ENCODE data around the gene RNF167.

The RNF167 gene

DNA sequence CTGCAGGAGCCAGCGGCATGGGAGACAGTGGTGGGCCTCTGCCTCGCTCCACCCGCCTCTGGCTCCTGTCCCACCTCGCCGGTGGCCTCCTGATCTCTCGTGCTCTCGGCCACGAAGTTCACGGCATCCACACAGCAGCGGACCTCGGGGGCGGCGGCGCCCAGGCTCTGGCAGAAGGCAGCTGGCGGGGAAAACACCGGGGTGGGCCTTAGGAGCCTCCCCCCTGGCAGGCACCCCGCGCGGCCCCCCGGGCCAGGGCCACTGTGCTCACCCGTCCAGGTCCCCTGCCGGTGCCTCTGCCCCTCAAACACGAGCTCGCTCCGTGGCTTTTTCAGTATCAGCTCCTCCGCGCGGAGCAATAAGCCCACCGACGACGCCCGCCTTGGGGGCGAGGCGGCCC lies 41.1 kb upstream of the RNF167 start:
- ChIA-PET POLR2A (no interaction called here), CTCF (interaction anchor here (0.6 to 6.1 kb wide), 7 partner anchors 9 to 189 kb away, joined by 3 to 72 read pairs (median 6); partner anchors contain the start of genes ARRB2, GLTPD2 and VMO1)
- no peak for TF ChIP-seq CTCF (IDR thresholded peaks at IDR 0.05; ENCODE audit: insufficient read depth, low read length, missing control alignments)
- H3K4me3 ChIP-seq (ENCODE audit: low read depth, low read length) = peak overlapping the region; percentile 62
- DNase-seq (ENCODE audit: low read depth, low spot score) = no peak

DNA sequence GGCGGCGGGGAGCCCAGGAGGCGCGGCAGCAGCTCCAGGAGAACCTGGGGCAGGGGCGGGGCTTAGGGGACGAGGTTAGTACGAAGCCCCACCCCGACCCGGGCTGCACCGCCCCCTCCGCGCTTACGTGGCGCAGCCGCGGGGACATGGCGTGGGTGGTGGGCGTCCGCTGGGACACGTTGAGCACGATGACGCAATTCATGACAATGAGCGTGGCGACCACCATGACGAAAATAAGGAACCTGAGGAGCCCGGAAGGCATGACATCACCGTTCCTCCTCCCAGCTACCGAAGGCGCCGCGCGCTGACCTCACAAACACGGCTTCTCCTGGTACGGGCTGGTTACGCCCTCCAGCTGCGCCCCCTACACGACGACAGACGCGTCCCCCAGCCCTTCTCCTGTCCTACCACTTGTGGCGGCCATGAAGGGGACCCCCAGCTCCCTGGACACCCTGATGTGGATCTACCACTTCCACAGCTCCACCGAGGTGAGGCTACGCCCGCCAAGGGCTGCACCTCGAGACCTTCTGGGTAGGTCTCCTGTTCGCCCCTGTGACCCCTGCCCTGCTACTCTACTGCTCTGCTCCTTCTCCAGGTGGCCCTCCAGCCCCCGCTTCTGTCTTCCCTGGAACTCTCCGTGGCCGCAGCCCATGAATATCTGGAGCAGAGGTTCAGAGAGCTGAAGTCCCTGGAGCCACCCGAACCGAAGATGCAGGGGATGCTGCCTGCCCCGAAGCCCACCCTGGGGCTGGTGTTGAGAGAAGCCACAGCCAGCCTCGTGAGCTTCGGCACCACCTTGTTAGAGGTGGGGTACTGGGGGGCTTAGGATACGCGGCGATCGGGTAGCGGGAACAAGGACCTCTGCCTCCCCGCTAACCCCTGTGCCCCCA lies 40.5 kb upstream of the RNF167 start, which contains the start of gene C17orf107:
Gene C17orf107, plus strand, starts transcription at position 196 of the 890 bp plus-strand sequence. Its CDS starts 227 bp downstream, at position 423.
- TF ChIP-seq CTCF (IDR thresholded peaks at IDR 0.05; ENCODE audit: insufficient read depth, low read length, missing control alignments) = no peak
- CTCF ChIA-PET = interaction anchor here (0.6 to 6.1 kb wide), 9 partner anchors 9 to 190 kb away, joined by 3 to 72 read pairs (median 6); partner anchors contain the start of genes ARRB2, GLTPD2 and VMO1
- DNase-seq (ENCODE audit: low read depth, low spot score) = no peak
- POLR2A ChIA-PET = interaction anchor here (0.7 kb wide), 1 partner anchor 190 kb away, joined by 3 read pairs; no protein-coding TSS in a partner anchor
- H3K4me3 ChIP-seq (ENCODE audit: low read depth, low read length) = peak within 1 kb of the TSS; percentile 62

- no peak for TF ChIP-seq CTCF (IDR thresholded peaks at IDR 0.05; ENCODE audit: insufficient read depth, low read length, missing control alignments)
- POLR2A ChIA-PET = no interaction called here
- H3K4me3 ChIP-seq (ENCODE audit: low read depth, low read length) = peak overlapping the region; percentile 62
Observed at GRCh38 chr17:4900231-4901107, 39.6 kb upstream of the RNF167 start.

GRCh38 chr17:4901108-4901647 lies 38.9 kb upstream of the RNF167 start:
- TF ChIP-seq CTCF (IDR thresholded peaks at IDR 0.05; ENCODE audit: insufficient read depth, low read length, missing control alignments) = no peak
- ChIA-PET CTCF (interaction anchor here (0.9 to 6.1 kb wide), 11 partner anchors 8 to 335 kb away, joined by 3 to 72 read pairs (median 10); partner anchors contain the start of genes ARRB2, GLTPD2 and VMO1), POLR2A (no interaction called here)
- no peak overlapping the region for H3K4me3 ChIP-seq (ENCODE audit: low read depth, low read length)
- DNase-seq (ENCODE audit: low read depth, low spot score) = no peak

More at GRCh38 chr17:4900231-4901107, 39.6 kb upstream of the RNF167 start:
- CTCF ChIA-PET = interaction anchor here (0.8 to 6.1 kb wide), 10 partner anchors 8 to 334 kb away, joined by 3 to 72 read pairs (median 6); partner anchors contain the start of genes ARRB2, GLTPD2 and VMO1
- no peak for DNase-seq (ENCODE audit: low read depth, low spot score)

DNA sequence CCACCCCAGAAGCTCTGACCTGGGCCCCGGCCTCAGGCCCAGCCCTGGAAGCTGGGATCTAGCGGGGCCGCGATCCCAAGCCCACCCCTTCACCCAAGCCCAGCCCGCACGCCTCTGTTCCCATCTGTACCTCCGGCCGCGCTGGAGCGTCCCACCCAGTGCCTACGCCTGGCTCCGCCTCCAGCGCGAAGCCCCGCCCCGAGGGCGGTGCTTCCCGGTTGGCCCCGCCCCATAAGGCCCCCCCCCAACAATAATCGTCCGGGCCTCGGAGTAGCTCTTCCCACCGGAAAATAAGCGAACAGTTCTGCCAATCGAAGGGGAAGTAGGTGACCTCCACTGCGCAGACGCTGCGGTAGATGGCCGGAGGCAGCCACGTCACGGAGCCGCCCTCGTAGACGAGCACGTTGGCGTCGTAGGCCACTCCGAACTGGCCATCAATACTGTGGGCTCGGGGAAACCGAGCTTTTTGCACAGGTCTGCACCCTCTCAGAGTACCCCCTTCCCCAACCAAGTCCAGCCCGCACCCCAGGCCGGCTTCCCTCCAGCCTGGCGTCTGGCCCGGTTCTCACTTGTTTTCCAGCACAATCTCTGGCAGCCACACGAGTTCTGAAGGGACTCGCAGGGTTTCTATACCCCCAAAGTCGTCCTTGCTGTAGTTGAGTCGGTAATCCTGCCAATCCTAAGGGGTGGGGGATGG lies 38.3 kb upstream of the RNF167 start:
- CTCF ChIA-PET = interaction anchor here (0.8 to 6.1 kb wide), 12 partner anchors 11 to 335 kb away, joined by 3 to 72 read pairs (median 4); partner anchors contain the start of genes ARRB2, GLTPD2 and VMO1
- no peak for TF ChIP-seq CTCF (IDR thresholded peaks at IDR 0.05; ENCODE audit: insufficient read depth, low read length, missing control alignments)
- no peak for DNase-seq (ENCODE audit: low read depth, low spot score)
- POLR2A ChIA-PET = no interaction called here
- no peak overlapping the region for H3K4me3 ChIP-seq (ENCODE audit: low read depth, low read length)

Measured in AG04449 (cell line).